ENCODE data around the gene MTA1.

MTA1 gene

DNA sequence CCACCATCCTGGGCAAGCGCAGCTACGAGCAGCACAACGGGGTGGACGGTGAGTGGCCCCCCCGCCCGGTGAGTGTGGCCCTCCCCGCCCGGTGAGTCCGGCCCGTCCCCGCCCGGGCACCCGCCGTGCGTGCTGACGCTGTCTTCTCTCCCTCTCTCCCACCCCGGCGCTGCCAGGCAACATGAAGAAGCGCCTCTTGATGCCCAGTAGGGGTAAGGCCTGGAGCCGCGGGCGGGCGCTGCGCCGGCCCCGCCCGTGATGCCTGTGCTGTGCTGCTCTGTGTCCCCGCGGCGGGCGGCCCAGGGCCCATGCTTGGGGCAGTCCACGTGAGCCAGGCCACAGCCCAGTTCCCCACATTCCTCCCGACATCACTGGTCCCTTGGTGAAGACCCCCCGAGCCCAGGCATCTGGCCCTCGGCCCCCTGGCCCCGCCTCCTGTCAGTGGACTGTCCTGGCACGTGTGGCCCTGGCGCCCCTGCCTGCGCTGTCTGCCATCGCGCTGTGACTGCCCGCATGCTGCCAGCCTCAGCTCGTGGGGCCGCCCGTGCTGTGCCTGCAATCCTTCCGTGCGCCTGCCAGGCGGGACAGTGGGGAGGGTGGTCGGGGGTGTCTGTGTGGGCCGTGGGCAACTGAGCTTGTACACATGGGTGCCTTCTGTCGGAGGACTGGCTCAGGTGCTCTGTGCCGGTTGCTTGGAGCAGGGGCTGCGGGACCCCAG lies 47.1 kb downstream of the MTA1 start:
- no peaks in the 10 kb centered on the region for H3K4me1 ChIP-seq (ENCODE audit: low read length)
- H3K79me2 ChIP-seq (ENCODE audit: low read length), result no peaks in the 10 kb centered on the region
- H3K4me3 ChIP-seq (ENCODE audit: low read length), result no peak overlapping the region
- H3K4me2 ChIP-seq (ENCODE audit: low read depth, low read length), result no peak overlapping the region
- H3K27me3 ChIP-seq (replicated peaks; ENCODE audit: insufficient read depth, low read length), result no peaks in the 10 kb centered on the region
- H2AFZ ChIP-seq (ENCODE audit: low read length), result no peak overlapping the region
- no peaks in the 10 kb centered on the region for H3F3A ChIP-seq (ENCODE audit: insufficient read depth, low read length)
- no peak overlapping the region for H3K27ac ChIP-seq (ENCODE audit: low read length)
- no peak for DNase-seq
- TF ChIP-seq, protein P1, sequence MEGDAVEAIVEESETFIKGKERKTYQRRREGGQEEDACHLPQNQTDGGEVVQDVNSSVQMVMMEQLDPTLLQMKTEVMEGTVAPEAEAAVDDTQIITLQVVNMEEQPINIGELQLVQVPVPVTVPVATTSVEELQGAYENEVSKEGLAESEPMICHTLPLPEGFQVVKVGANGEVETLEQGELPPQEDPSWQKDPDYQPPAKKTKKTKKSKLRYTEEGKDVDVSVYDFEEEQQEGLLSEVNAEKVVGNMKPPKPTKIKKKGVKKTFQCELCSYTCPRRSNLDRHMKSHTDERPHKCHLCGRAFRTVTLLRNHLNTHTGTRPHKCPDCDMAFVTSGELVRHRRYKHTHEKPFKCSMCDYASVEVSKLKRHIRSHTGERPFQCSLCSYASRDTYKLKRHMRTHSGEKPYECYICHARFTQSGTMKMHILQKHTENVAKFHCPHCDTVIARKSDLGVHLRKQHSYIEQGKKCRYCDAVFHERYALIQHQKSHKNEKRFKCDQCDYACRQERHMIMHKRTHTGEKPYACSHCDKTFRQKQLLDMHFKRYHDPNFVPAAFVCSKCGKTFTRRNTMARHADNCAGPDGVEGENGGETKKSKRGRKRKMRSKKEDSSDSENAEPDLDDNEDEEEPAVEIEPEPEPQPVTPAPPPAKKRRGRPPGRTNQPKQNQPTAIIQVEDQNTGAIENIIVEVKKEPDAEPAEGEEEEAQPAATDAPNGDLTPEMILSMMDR (IDR thresholded peaks at IDR 0.05; ENCODE audit: low read length), result no peak
- no peak for TF ChIP-seq EZH2phosphoT487 (IDR thresholded peaks at IDR 0.05; ENCODE audit: low read length)
- no peak for TF ChIP-seq EZH2 (optimal IDR thresholded peaks at IDR 0.05; ENCODE audit: low read depth, low read length)
- H3K36me3 ChIP-seq (replicated peaks; ENCODE audit: insufficient read depth, low read length), result no peaks in the 10 kb centered on the region
- no peaks in the 10 kb centered on the region for H4K20me1 ChIP-seq (ENCODE audit: insufficient read depth, low read length)
- H3K9me3 ChIP-seq (replicated peaks; ENCODE audit: insufficient read depth, low read length), result no peaks in the 10 kb centered on the region
- no peaks in the 10 kb centered on the region for H3K9me2 ChIP-seq (replicated peaks; ENCODE audit: insufficient read depth, low read length)
- H3K9ac ChIP-seq (ENCODE audit: low read length), result no peak overlapping the region

DNA sequence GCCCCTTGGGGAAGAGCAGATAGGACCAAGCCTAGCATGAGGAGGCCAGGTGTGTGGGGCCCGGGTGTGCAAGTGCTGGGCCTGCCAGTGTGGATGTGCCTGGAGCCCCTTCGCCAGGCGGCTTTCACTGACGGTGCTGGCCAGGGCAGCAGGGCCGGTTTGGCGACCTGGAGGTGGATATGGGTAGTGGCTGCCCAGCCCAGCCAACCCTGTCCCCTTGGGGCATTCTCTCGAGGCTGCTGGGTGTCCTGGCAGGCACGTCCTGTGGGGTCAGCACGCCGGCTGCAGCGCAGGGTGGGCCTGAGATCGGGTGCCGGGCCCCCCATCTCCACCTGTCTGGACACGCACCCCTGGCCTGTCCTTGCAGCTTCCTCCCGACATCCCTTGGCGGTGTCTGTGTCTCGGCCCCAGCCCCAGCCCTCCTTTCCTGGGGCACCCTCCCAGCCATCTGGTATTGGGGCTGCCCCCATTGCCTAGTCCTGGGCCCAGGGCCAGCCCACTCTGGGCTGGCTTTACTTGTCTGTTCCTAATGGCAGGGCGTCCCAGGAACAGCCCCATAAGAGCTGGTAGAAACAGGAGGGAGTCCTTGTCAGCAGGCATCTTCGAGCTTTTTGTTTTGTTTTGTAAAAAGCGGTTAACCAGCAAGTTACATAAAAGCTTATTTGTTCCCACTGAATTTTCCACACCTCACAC lies 47.8 kb downstream of the MTA1 start:
- H3K9me3 ChIP-seq (replicated peaks; ENCODE audit: insufficient read depth, low read length), result no peaks in the 10 kb centered on the region
- no peaks in the 10 kb centered on the region for H3K36me3 ChIP-seq (replicated peaks; ENCODE audit: insufficient read depth, low read length)
- no peaks in the 10 kb centered on the region for H3K4me1 ChIP-seq (ENCODE audit: low read length)
- no peak overlapping the region for H2AFZ ChIP-seq (ENCODE audit: low read length)
- no peaks in the 10 kb centered on the region for H4K20me1 ChIP-seq (ENCODE audit: insufficient read depth, low read length)
- H3K9me2 ChIP-seq (replicated peaks; ENCODE audit: insufficient read depth, low read length), result no peaks in the 10 kb centered on the region
- no peak for DNase-seq
- no peaks in the 10 kb centered on the region for H3K79me2 ChIP-seq (ENCODE audit: low read length)
- TF ChIP-seq EZH2 (optimal IDR thresholded peaks at IDR 0.05; ENCODE audit: low read depth, low read length) (no peak), EZH2phosphoT487 (IDR thresholded peaks at IDR 0.05; ENCODE audit: low read length) (no peak)
- TF ChIP-seq, protein P1 (IDR thresholded peaks at IDR 0.05; ENCODE audit: low read length), result no peak
- H3K9ac ChIP-seq (ENCODE audit: low read length), result no peak overlapping the region
- H3K27me3 ChIP-seq (replicated peaks; ENCODE audit: insufficient read depth, low read length), result no peaks in the 10 kb centered on the region
- no peaks in the 10 kb centered on the region for H3F3A ChIP-seq (ENCODE audit: insufficient read depth, low read length)
- H3K4me2 ChIP-seq (ENCODE audit: low read depth, low read length), result no peak overlapping the region
- H3K4me3 ChIP-seq (ENCODE audit: low read length), result no peak overlapping the region
- H3K27ac ChIP-seq (ENCODE audit: low read length), result no peak overlapping the region

DNA sequence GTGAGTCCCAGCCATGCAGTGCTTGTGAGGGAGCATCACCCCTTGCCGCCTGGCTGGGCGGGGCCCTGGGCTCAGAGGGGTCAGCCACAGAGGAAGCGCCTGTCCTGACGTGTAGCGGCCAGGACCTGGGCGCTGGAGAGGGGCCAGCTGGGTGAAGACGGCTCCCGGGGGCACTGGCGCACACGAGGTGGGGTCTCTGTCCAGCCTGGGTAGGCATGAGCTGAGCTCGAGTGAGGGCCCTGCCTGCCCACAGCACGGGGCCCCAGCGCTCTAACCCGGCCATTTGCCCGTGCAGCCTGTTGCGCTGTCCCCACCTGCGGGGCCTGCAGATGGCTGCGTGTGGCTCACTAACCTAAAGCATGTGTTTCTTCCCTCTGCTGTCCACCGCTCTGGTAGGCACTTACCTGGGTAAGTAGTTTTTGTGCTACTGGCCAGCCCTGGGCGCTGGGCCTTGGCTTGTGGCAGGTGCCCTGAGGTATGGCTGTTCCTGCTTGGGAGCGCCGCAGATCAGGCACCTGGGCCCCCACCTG lies 48.4 kb downstream of the MTA1 start:
- no peaks in the 10 kb centered on the region for H3K4me1 ChIP-seq (ENCODE audit: low read length)
- no peak overlapping the region for H3K27ac ChIP-seq (ENCODE audit: low read length)
- no peaks in the 10 kb centered on the region for H3K79me2 ChIP-seq (ENCODE audit: low read length)

More for the DNA sequence above, 48.4 kb downstream of the MTA1 start:
- no peaks in the 10 kb centered on the region for H3K36me3 ChIP-seq (replicated peaks; ENCODE audit: insufficient read depth, low read length)
- no peak overlapping the region for H3K4me2 ChIP-seq (ENCODE audit: low read depth, low read length)
- H3K9me3 ChIP-seq (replicated peaks; ENCODE audit: insufficient read depth, low read length), result no peaks in the 10 kb centered on the region
- no peaks in the 10 kb centered on the region for H3K27me3 ChIP-seq (replicated peaks; ENCODE audit: insufficient read depth, low read length)
- H2AFZ ChIP-seq (ENCODE audit: low read length), result no peak overlapping the region
- H3K4me3 ChIP-seq (ENCODE audit: low read length), result no peak overlapping the region
- no peaks in the 10 kb centered on the region for H4K20me1 ChIP-seq (ENCODE audit: insufficient read depth, low read length)
- no peak for DNase-seq
- no peak for TF ChIP-seq EZH2 (optimal IDR thresholded peaks at IDR 0.05; ENCODE audit: low read depth, low read length)
- no peak for TF ChIP-seq EZH2phosphoT487 (IDR thresholded peaks at IDR 0.05; ENCODE audit: low read length)
- TF ChIP-seq, protein P1 (IDR thresholded peaks at IDR 0.05; ENCODE audit: low read length), result no peak
- no peaks in the 10 kb centered on the region for H3F3A ChIP-seq (ENCODE audit: insufficient read depth, low read length)
- no peaks in the 10 kb centered on the region for H3K9me2 ChIP-seq (replicated peaks; ENCODE audit: insufficient read depth, low read length)
- H3K9ac ChIP-seq (ENCODE audit: low read length), result no peak overlapping the region

All from MM.1S (cell line).